Caki2 (cell line): ENCODE measurements around the gene DNAI2. TPM values are rescaled to one million over a fixed set of nuclear protein-coding genes. Genes with fewer than 3 reads are reported as not detected.
"Not testable (repeated sequence)": the region's sequence is repeated elsewhere in the genome, so short reads cannot be mapped to it uniquely, and the experiment has no call there.

Source experiments
- DNase-seq: peaks from one replicate; pipeline ENCODE4 v3.0.0-alpha.2; 2015; ENCODE audit warnings: low read depth
- in situ Hi-C: cut with HindIII; loops from 2 replicates; pipeline ENCODE4 v1.10.0; 2016; ENCODE audit warnings: low sequenced_read_pairs, low pct_unique_long_range_greater_than_20kb, mixed read lengths
- total RNA-seq: library from RNA; depleted of rRNA; stranded (reverse); fragments of >200 nt; shearing (Covaris generic); gene quantifications from 2 replicates; pipeline ENCODE4 v1.2.3, GENCODE V29; 2014; ENCODE audit warnings: low replicate concordance

The DNAI2 gene
- total RNA-seq, 1 experiment from 2014 or later = not detected

GRCh38 chr17:74241847-74242246 is 32.2 kb upstream of the DNAI2 start:
- no peak for DNase-seq
- in situ Hi-C loops = no loop called here

- in situ Hi-C loops = no loop called here
- no peak for DNase-seq
Measured at GRCh38 chr17:74243013-74243755, 30.9 kb upstream of the DNAI2 start.

- in situ Hi-C loops = no loop called here
- DNase-seq = no peak
Measured at GRCh38 chr17:74244128-74244527, 29.9 kb upstream of the DNAI2 start.

- no peak for DNase-seq
- in situ Hi-C loops = no loop called here
Measured at GRCh38 chr17:74244548-74244947, 29.5 kb upstream of the DNAI2 start.

- in situ Hi-C loops = no loop called here
- no peak for DNase-seq
Measured at GRCh38 chr17:74245145-74245831, 28.7 kb upstream of the DNAI2 start.

GRCh38 chr17:74245871-74246270 is 28.2 kb upstream of the DNAI2 start:
- DNase-seq = no peak
- in situ Hi-C loops = no loop called here

GRCh38 chr17:74249590-74250270 is 24.3 kb upstream of the DNAI2 start:
- no peak for DNase-seq
- in situ Hi-C loops = no loop called here

GRCh38 chr17:74250324-74250995 is 23.6 kb upstream of the DNAI2 start:
- in situ Hi-C loops = no loop called here
- DNase-seq = no peak

- no peak for DNase-seq
- in situ Hi-C loops = no loop called here
Measured at GRCh38 chr17:74251051-74251450, 23.0 kb upstream of the DNAI2 start.

- no peak for DNase-seq
- in situ Hi-C loops = no loop called here
Measured at GRCh38 chr17:74251569-74251968, 22.5 kb upstream of the DNAI2 start.

GRCh38 chr17:74252211-74252610 is 21.8 kb upstream of the DNAI2 start:
- no peak for DNase-seq
- in situ Hi-C loops = no loop called here

GRCh38 chr17:74253036-74253435 is 21.0 kb upstream of the DNAI2 start:
- no peak for DNase-seq
- in situ Hi-C loops = no loop called here

GRCh38 chr17:74257311-74257710 is 16.7 kb upstream of the DNAI2 start:
- no peak for DNase-seq
- in situ Hi-C loops = no loop called here

GRCh38 chr17:74259667-74260524 is 14.1 kb upstream of the DNAI2 start:
- no peak for DNase-seq
- in situ Hi-C loops = no loop called here

GRCh38 chr17:74260525-74260850 is 13.5 kb upstream of the DNAI2 start:
- in situ Hi-C loops = no loop called here
- no peak for DNase-seq

- no peak for DNase-seq
- in situ Hi-C loops = no loop called here
Measured at GRCh38 chr17:74262601-74263000, 11.4 kb upstream of the DNAI2 start.

- DNase-seq, in situ Hi-C loops: not testable (repeated sequence)
Measured at GRCh38 chr17:74267054-74267453, 7.0 kb upstream of the DNAI2 start.

- in situ Hi-C loops = no loop called here
- no peak for DNase-seq
Measured at GRCh38 chr17:74267579-74267978, 6.5 kb upstream of the DNAI2 start.
